Left kidney (tissue), 2 donors: ENCODE measurements around the gene ME2. TPM values are rescaled to one million over a fixed set of nuclear protein-coding genes. Genes with fewer than 3 reads are reported as not detected.
"Not testable (repeated sequence)": the region's sequence is repeated elsewhere in the genome, so short reads cannot be mapped to it uniquely, and the experiment has no call there.

ENCODE experiments used
- DNase-seq: peaks from one replicate; pipeline ENCODE4 v3.0.0-alpha.2; 2013
- polyA plus RNA-seq: library from polyadenylated mRNA; unstranded; fragments of 120-200 nt; gene quantifications from one replicate; pipeline ENCODE4 v1.2.1, GENCODE V29; 2013; ENCODE audit not compliant: insufficient read length

Gene ME2
- polyA plus RNA-seq, 1 donor: 39.3 TPM

DNA sequence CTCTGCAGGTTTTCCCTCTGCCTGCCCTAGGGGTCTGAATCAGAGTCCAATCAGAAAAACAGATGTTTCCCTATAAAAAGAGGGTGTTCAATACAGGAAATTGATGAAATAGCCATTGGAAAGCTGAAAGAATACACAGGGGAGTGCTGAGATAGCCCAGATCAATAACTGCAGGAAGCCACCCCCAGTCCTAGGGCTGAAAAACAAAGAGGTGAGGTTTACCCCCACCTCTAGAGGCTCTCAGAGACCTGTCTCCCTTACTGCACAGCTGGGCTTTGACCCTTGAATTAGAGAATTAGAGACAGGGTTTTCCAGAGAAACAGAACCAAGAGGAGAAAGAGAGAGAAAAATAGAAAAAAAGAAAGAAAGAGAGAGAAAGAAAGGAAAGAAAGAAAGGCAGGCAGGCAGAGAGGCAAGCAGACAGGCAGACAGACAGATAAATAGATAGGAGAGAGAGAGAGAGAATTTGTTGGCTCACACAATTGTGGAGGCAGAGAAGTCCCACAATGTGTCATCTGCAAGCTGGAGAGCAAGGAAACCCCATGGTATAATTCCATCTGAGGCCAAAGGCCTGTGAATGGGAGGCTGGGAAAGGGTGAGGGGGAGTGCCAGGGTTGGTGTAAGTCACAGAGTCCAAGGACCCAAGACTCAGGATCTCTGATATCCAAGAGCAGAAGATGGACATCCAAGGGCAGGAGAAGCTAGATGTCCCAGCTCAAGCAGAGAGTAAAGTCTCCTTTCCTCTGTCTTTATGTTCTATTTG, 18.9 kb upstream of the ME2 start:
- DNase-seq: no peak

- no peak for DNase-seq
Measured at GRCh38 chr18:50861617-50862016, 17.3 kb upstream of the ME2 start.

DNA sequence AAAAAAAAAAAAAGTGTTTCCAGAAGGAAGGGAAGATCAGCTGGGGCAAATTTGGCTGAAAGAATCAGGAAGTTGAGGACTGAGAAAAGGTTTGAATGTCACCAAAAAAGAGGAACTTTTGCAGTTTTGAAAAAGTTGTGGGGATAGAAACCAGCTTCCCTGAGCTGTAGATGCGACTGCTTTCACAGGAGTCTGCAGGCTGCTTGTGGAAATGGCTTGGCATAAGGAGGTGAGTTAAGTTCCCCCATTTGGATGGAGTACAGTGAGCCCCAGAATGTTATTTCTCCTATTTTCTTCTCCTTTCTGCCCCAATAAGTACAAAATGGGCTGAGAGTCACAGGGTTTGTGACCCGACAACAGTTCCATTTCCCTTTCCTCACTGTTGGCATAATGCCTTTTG, 16.5 kb upstream of the ME2 start:
- DNase-seq: no peak

- DNase-seq: no peak
Measured at GRCh38 chr18:50863840-50864375, 15.0 kb upstream of the ME2 start.

DNA sequence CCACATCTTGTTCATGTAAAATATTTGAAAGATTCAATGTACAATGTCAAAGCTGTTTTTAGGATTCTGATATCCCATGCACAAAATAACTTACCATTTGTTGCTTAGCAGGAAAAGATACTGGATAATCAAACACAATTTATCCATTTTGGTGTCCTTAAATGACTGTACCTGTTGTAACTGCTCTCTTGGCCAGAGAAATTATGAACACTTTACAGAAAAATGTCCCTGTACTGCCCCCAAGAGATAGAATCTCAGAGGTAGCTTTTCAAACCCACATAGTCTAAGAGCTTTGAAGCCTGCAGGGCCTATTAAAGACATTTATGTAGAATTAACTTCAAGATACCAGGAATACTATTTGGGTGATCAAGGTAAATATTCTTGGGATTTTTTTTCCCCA, 12.2 kb upstream of the ME2 start:
- DNase-seq: no peak

GRCh38 chr18:50869150-50869549, 9.8 kb upstream of the ME2 start:
- no peak for DNase-seq

- no peak for DNase-seq
Measured at GRCh38 chr18:50870138-50870845, 8.6 kb upstream of the ME2 start.

GRCh38 chr18:50871846-50872245, 7.1 kb upstream of the ME2 start:
- no peak for DNase-seq

- no peak for DNase-seq
Measured at GRCh38 chr18:50875966-50876536, 2.9 kb upstream of the ME2 start.

DNA sequence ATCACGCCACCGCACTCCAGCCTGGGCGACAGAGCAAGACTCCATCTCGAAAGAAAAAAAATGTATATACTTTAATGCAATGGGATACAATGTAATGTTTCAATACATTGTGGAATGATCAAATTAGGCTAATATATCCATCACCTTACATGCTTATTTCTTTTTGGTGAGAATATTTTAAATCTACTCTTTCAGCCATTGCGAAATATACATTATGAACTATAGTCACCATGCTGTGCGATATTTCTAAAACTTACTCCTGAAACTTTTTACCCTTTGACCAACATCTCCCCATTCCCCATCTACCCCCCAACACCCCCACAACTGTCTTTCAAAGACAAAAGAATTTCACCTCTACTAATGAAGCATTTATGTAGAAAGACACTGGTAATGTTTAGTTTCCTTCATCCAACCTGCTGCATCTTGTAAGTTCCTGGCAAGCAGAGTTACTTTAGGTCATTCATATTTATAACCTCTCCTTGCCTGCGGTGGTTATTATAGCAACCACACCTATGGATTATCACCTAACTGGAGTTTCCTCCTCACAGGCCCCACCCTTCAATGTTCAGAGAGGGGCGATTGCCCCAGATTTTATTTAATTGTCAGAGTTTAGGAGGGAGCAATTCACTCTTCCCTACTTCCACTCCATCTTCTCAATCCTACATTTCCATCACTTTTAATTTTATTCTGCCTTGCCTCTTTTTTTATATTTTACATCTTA, 1.2 kb upstream of the ME2 start:
- no peak for DNase-seq

DNA sequence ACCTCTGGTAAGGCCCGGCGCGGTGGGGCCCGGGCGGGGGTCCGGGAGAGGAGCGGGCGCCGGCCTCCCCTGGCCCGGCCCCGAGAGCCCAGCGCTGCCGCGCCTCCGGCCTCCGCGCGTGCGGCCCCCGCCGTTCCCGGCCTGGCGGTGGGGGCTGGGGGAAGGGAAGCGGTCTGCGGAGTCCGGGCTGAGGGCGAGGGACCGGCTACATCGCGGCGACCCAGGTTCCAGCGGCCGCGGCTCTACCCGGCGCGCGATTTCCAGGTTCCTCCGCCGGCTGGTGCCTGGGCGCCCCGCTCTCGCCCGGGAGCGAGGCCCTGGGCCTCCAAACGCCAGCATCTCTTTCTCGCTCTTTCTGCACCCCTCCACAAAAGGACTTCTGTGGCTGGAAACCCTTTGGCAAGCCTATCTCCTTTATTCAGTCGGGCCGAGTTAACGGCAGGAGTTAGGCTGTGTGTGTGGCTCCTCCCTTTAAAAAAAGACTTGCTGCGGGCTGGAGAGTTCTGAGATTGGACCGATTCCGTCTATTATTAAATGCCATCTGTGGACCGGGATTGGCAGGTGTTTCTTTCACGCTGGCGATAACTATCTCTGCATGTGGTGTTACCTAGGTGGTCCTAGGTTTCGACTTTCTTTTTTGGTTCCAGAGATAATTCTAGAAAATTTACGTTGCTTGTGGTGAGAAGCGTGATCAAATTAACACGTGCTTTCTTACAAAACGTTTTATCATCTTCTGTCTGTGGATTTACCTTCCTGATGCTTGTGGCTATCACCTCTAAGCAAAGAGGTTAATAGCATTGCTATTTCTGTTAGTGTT, 592 bp downstream of the ME2 start:
- DNase-seq: peak; percentile 36

GRCh38 chr18:50880119-50880465, 1.2 kb downstream of the ME2 start:
- no peak for DNase-seq

- DNase-seq: not testable (repeated sequence)
Measured at GRCh38 chr18:50880944-50881343, 2.0 kb downstream of the ME2 start.

DNA sequence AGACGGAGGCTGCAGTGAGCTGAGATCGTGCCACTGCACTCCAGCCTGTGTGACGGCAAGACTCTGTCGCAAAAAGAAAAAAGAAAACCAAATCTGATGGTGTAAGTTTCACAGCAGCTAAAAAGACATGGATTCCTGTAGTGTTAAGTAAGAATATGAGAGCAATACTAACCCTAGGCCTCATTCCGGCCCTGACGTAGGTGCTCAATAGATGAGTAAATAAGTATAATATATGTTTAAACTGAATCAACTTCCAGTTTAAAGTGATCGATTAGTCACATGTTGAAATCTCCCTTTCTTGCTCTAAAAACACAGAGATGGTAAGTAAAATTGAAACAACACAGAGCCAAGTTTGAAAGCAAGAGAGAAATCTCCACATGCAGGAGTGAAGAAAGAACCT, 8.0 kb downstream of the ME2 start:
- DNase-seq: no peak

DNA sequence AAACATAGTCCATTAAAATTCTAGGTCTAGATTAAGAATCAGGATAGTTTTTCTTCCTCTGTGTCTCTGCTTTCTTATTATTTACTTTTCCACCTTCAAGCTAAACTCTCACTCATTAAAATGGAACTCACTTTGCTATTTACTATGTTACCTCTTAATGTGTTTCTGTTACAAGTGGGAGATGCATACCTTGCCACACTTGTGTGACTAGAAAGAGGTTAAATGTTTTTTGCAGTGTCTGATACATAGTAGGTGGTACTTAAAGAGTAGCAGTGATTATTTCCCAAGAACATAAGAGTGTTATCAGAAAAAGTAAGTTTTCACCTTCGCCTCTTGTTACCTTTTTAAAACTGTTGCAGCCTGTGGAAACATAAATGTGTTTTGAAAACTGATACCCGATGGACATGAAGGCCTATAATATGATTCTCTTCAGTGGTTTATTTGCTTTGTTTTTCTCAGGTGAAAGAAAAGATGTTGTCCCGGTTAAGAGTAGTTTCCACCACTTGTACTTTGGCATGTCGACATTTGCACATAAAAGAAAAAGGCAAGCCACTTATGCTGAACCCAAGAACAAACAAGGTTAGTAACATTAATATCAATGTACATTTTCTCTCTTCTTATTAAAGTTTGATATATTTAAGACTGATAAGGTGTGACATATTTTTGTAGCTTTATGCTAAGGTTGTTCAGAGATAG, 16.6 kb downstream of the ME2 start:
- no peak for DNase-seq

DNA sequence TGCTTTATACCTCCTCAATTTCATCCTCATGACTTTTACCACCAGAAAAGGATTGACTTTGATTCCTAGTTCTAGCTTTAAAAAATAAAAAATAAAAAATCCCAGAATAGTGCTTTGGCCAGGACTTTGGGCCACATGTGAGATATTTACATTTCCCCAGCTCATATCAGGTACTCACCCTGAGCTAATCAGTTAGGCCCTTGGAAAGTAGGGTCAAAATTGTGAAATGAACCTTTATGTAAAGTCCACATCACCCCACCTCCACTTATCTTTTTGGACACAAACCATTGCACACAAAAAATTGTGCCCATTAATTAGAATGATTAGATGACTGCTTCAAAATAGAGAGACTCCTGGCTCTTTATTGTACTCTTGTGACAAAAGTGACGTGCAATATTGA, 17.2 kb downstream of the ME2 start:
- no peak for DNase-seq

- no peak for DNase-seq
Measured at GRCh38 chr18:50898919-50899318, 20.0 kb downstream of the ME2 start.

DNA sequence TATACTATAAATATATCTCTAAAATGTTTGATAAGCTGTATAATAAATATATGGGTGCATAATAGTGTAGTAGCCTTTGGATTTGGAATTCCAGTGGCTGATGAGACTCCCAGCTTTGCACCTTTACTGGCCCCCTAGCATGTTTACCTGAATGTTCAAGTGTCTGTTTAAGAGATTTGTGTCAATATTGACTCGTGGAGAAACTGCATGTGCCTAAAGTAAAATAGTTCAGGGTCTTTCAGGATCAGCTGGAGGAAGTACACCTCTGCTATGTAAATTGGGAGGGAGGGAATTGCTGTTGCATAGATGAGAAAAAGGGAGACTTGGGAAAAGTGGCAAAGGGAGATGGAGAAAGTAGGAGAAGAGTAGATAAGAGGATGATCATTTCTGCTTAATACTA, 23.9 kb downstream of the ME2 start:
- no peak for DNase-seq

GRCh38 chr18:50906843-50907242, 27.9 kb downstream of the ME2 start:
- DNase-seq: no peak

- no peak for DNase-seq
Measured at GRCh38 chr18:50909261-50909660, 30.3 kb downstream of the ME2 start.

GRCh38 chr18:50911006-50911405, 32.1 kb downstream of the ME2 start:
- DNase-seq: no peak
